H9 (cell line): ENCODE data around the gene PXT1. TPM values are rescaled to one million over a fixed set of nuclear protein-coding genes. Genes with fewer than 3 reads are reported as not detected.

Source experiments
- DNase-seq: peaks from one replicate; pipeline ENCODE4 v3.0.0-alpha.2; 2017
- H2AFZ ChIP-seq: one replicate; pipeline ENCODE4 v1.6.1; 2013; ENCODE audit warnings: mild to moderate bottlenecking, low read length, control low read depth, moderate library complexity
- H2AK5ac ChIP-seq: 2 replicates; pipeline ENCODE4 v1.6.1; 2013; ENCODE audit warnings: low read length, control low read depth, mixed read lengths; ENCODE audit not compliant: insufficient read length
- H2BK120ac ChIP-seq: one replicate; pipeline ENCODE4 v1.6.1; 2013; ENCODE audit warnings: low read depth, mild to moderate bottlenecking, low read length, control low read depth, inconsistent platforms; ENCODE audit not compliant: poor library complexity, severe bottlenecking
- H2BK12ac ChIP-seq: 2 replicates; pipeline ENCODE4 v1.6.1; 2013; ENCODE audit warnings: low read length, control low read depth, mixed read lengths, low read depth; ENCODE audit not compliant: insufficient read length
- H2BK15ac ChIP-seq: 2 replicates; pipeline ENCODE4 v1.6.1; 2013; ENCODE audit warnings: low read depth, low read length, control low read depth
- H2BK20ac ChIP-seq: one replicate; pipeline ENCODE4 v1.6.1; 2013; ENCODE audit warnings: low read depth, mild to moderate bottlenecking, low read length, control low read depth, inconsistent platforms; ENCODE audit not compliant: poor library complexity, severe bottlenecking
- H2BK5ac ChIP-seq: 2 replicates; pipeline ENCODE4 v1.6.1; 2013; ENCODE audit warnings: low read length, control low read depth, mixed read lengths; ENCODE audit not compliant: insufficient read length
- H3K14ac ChIP-seq: 2 replicates; pipeline ENCODE4 v1.6.1; 2013; ENCODE audit warnings: low read length, control low read depth; ENCODE audit not compliant: insufficient read depth
- H3K18ac ChIP-seq: 2 replicates; pipeline ENCODE4 v1.6.1; 2013; ENCODE audit warnings: low read depth, mild to moderate bottlenecking, mixed read lengths, low read length, control low read depth; ENCODE audit not compliant: insufficient read length
- H3K23ac ChIP-seq: 2 replicates; pipeline ENCODE4 v1.6.1; 2013; ENCODE audit warnings: low read length, control low read depth, mixed read lengths, low read depth; ENCODE audit not compliant: insufficient read length
- H3K23me2 ChIP-seq: 2 replicates; pipeline ENCODE4 v1.6.1; 2013; ENCODE audit warnings: low read depth, mild to moderate bottlenecking, mixed read lengths, low read length, control low read depth; ENCODE audit not compliant: insufficient read length, poor library complexity, severe bottlenecking
- H3K27ac ChIP-seq: 2 replicates; pipeline ENCODE4 v1.5.1; 2013; ENCODE audit warnings: low read length, control low read depth, mixed read lengths, low read depth; ENCODE audit not compliant: insufficient read length
- H3K27me3 ChIP-seq: 2 replicates; pipeline ENCODE4 v1.6.1; 2013; ENCODE audit warnings: low read length, control low read depth, inconsistent platforms; ENCODE audit not compliant: insufficient read depth
- H3K4ac ChIP-seq: 2 replicates; pipeline ENCODE4 v1.6.1; 2013; ENCODE audit warnings: low read depth, mild to moderate bottlenecking, control low read depth, inconsistent platforms, low read length, moderate library complexity
- H3K4me1 ChIP-seq: 2 replicates; pipeline ENCODE4 v1.6.1; 2013; ENCODE audit warnings: low read length, control low read depth, inconsistent platforms; ENCODE audit not compliant: insufficient read depth
- H3K4me2 ChIP-seq: 2 replicates; pipeline ENCODE4 v1.6.1; 2013; ENCODE audit warnings: low read length, control low read depth, mixed read lengths; ENCODE audit not compliant: insufficient read length, insufficient read depth
- H3K56ac ChIP-seq: 2 replicates; pipeline ENCODE4 v1.6.1; 2013; ENCODE audit warnings: low read depth, mild to moderate bottlenecking, mixed read lengths, low read length, control low read depth; ENCODE audit not compliant: insufficient read length
- H3K79me1 ChIP-seq: 2 replicates; pipeline ENCODE4 v1.6.1; 2013; ENCODE audit warnings: low read depth, mild to moderate bottlenecking, moderate library complexity, low read length, control low read depth, inconsistent platforms; ENCODE audit not compliant: insufficient read depth, poor library complexity, severe bottlenecking
- H3K79me2 ChIP-seq: 2 replicates; pipeline ENCODE4 v1.6.1; 2013; ENCODE audit warnings: low read length, control low read depth, inconsistent platforms; ENCODE audit not compliant: insufficient read depth
- H3K9ac ChIP-seq: 2 replicates; pipeline ENCODE4 v1.6.1; 2013; ENCODE audit warnings: low read length, control low read depth, mixed read lengths; ENCODE audit not compliant: insufficient read length; ENCODE audit errors: extremely low read depth
- H3K9me3 ChIP-seq: one replicate; pipeline ENCODE4 v1.6.1; 2013; ENCODE audit warnings: low read depth, low read length, inconsistent platforms; ENCODE audit not compliant: control insufficient read depth
- H3T11ph ChIP-seq: one replicate; pipeline ENCODE4 v1.6.1; 2013; ENCODE audit warnings: mild to moderate bottlenecking, low read length, control low read depth, inconsistent platforms
- H4K20me1 ChIP-seq: one replicate; pipeline ENCODE4 v1.6.1; 2013; ENCODE audit not compliant: control insufficient read depth, insufficient read length, insufficient read depth
- H4K5ac ChIP-seq: 2 replicates; pipeline ENCODE4 v1.6.1; 2013; ENCODE audit warnings: low read depth, mild to moderate bottlenecking, mixed read lengths, low read length, control low read depth; ENCODE audit not compliant: insufficient read length
- H4K8ac ChIP-seq: replicated peaks from 2 replicates; pipeline ENCODE4 v1.6.1; 2013; ENCODE audit warnings: low read length, control low read depth, mixed read lengths, low read depth; ENCODE audit not compliant: insufficient read length
- H4K91ac ChIP-seq: 2 replicates; pipeline ENCODE4 v1.6.1; 2013; ENCODE audit warnings: low read depth, mild to moderate bottlenecking, moderate library complexity, mixed read lengths, low read length, control low read depth; ENCODE audit not compliant: insufficient read length
- H3K27ac Mint-ChIP-seq, 3 experiments: 2 replicates in 2 of 3; 3 replicates in 1 of 3; pipeline ENCODE4 v1.8.0; 2020 to 2021; ENCODE audit warnings: mixed read lengths in 3 of 3, mild to moderate bottlenecking in 1 of 3, moderate library complexity in 1 of 3
- H3K27me3 Mint-ChIP-seq: 2 replicates; pipeline ENCODE4 v1.8.0; 2021; ENCODE audit warnings: low read depth, mild to moderate bottlenecking, moderate library complexity, mixed read lengths
- H3K36me3 Mint-ChIP-seq, 3 experiments: 2 replicates in 2 of 3; 3 replicates in 1 of 3; pipeline ENCODE4 v1.8.0; 2020 to 2021; ENCODE audit warnings: low read depth in 3 of 3, mixed read lengths in 3 of 3; ENCODE audit not compliant: insufficient read depth in 1 of 3
- H3K4me1 Mint-ChIP-seq, 2 experiments: 2 replicates each; pipeline ENCODE4 v1.8.0; 2020; ENCODE audit warnings: mixed read lengths in 2 of 2
- H3K4me3 Mint-ChIP-seq, 2 experiments: 2 replicates in 1 of 2; 3 replicates in 1 of 2; pipeline ENCODE4 v1.8.0; 2020 to 2021; ENCODE audit warnings: mild to moderate bottlenecking in 2 of 2, mixed read lengths in 2 of 2, moderate library complexity in 1 of 2
- H3K9me3 Mint-ChIP-seq, 2 experiments: 2 replicates in 1 of 2; 3 replicates in 1 of 2; pipeline ENCODE4 v1.8.0; 2020; ENCODE audit warnings: mild to moderate bottlenecking in 2 of 2, mixed read lengths in 2 of 2, moderate library complexity in 1 of 2
- CTCF ChIP-seq: fragments of 200-600 bp; sonication (generic); conservative IDR thresholded peaks from 3 replicates; pipeline ENCODE4 v1.8.0; 2021; ENCODE audit warnings: antibody characterized with exemption, mild to moderate bottlenecking
- WGBS: extraction: QIAGEN DNeasy Blood & Tissue Kit; methylation state at CpG from one replicate; pipeline ENCODE4 v1.1.7; 2013; ENCODE audit warnings: missing lambda C conversion rate, low lambda C conversion rate, mixed read lengths; ENCODE audit not compliant: insufficient read length; ENCODE audit errors: extremely low coverage; 5-methylcytosine and 5-hydroxymethylcytosine counted together
- total RNA-seq: library from RNA; stranded (reverse); gene quantifications from 2 replicates; pipeline ENCODE4 v1.2.1, GENCODE V29; 2021

The PXT1 gene
- total RNA-seq, 1 experiment from 2014 or later = not detected

- H3K23ac ChIP-seq = no peak overlapping the region
- Mint-ChIP-seq H3K27ac (peak overlapping the region; percentile 62 to 87 (median 72); a peak in 4 of 7 replicates), H3K36me3 (no peaks in the 10 kb centered on the region), H3K4me1 (peaks cover 15 to 16% of the 10 kb centered on the region in 2 experiments), H3K9me3 (no peaks in the 10 kb centered on the region; a peak in 1 of 5 replicates), H3K27me3 (no peaks in the 10 kb centered on the region; the same call in 1 of the 2 replicates), H3K4me3 (peak overlapping the region; percentile 81 to 83)
- no peak overlapping the region for H4K91ac ChIP-seq
- H2AK5ac ChIP-seq = no peak overlapping the region
- H3K27me3 ChIP-seq = no peaks in the 10 kb centered on the region
- no peak overlapping the region for H3K14ac ChIP-seq
- WGBS = 100% methylated on average over 1 of the region's 4 CpGs
- no peak overlapping the region for H3K18ac ChIP-seq
- no peaks in the 10 kb centered on the region for H3K79me2 ChIP-seq
- H2BK120ac ChIP-seq = no peak overlapping the region
- no peak overlapping the region for H2BK15ac ChIP-seq
- H3K4ac ChIP-seq = no peak overlapping the region
- H3T11ph ChIP-seq = no peak overlapping the region
- no peaks in the 10 kb centered on the region for H3K9me3 ChIP-seq
- peak overlapping the region; percentile 40 for H3K4me2 ChIP-seq
- H4K5ac ChIP-seq = no peak overlapping the region
- H3K23me2 ChIP-seq = peaks cover 9% of the 10 kb centered on the region
- no peak for DNase-seq
- no peak overlapping the region for H3K9ac ChIP-seq
- H3K27ac ChIP-seq = no peak overlapping the region
- H3K56ac ChIP-seq = no peak overlapping the region
- H2BK12ac ChIP-seq = no peak overlapping the region
- H2AFZ ChIP-seq = peak overlapping the region; percentile 65
- no peak for TF ChIP-seq CTCF
- no peaks in the 10 kb centered on the region for H4K20me1 ChIP-seq
- H2BK5ac ChIP-seq = no peak overlapping the region
- H3K79me1 ChIP-seq = no peaks in the 10 kb centered on the region
- H3K4me1 ChIP-seq = no peaks in the 10 kb centered on the region
- H2BK20ac ChIP-seq = no peak overlapping the region
- no peak overlapping the region for H4K8ac ChIP-seq
Measured at GRCh38 chr6:36422714-36423100, 19.9 kb downstream of the PXT1 start.
